A673 (cell line): ENCODE measurements around the gene TAGAP. TPM values are rescaled to one million over a fixed set of nuclear protein-coding genes. Genes with fewer than 3 reads are reported as not detected.

Experiments used
- BruUV-seq: library from RNA; stranded (reverse); fragments of 400-500 nt; replicated peaks from 2 replicates; lab custom pipeline; 2021; lab: Mats Ljungman, UMichigan
- CTCF ChIA-PET: fragments of 300-600 bp; sonication (Branson Sonifier 250); formaldehyde crosslinking; loops from one replicate; lab custom pipeline; 2022; ENCODE audit warnings: antibody characterized with exemption; lab: Charles Lee
- POLR2A ChIA-PET: fragments of 300-600 bp; sonication (Branson Sonifier 250); formaldehyde crosslinking; loops from one replicate; lab custom pipeline; 2022; ENCODE audit warnings: antibody characterized with exemption; ENCODE audit not compliant: low non-redundant PET; lab: Charles Lee
- DNase-seq: peaks from one replicate; pipeline ENCODE4 v3.0.0-alpha.2; 2015; ENCODE audit warnings: low spot score
- H3K27ac ChIP-seq: fragments of 200-600 bp; sonication (generic); 2 replicates; pipeline ENCODE4 v1.5.1; 2016; ENCODE audit warnings: mixed run types, low read depth, mild to moderate bottlenecking, mixed read lengths, antibody characterized with exemption, low read length; ENCODE audit not compliant: poor library complexity, severe bottlenecking
- H3K27me3 ChIP-seq: fragments of 200-600 bp; sonication (generic); replicated peaks from 2 replicates; pipeline ENCODE4 v1.6.1; 2017; ENCODE audit warnings: mixed run types, low read depth, mild to moderate bottlenecking, mixed read lengths, antibody characterized with exemption, low read length; ENCODE audit not compliant: insufficient read depth, poor library complexity
- H3K36me3 ChIP-seq: fragments of 200-600 bp; sonication (generic); 2 replicates; pipeline ENCODE4 v1.6.1; 2016; ENCODE audit warnings: mixed run types, mild to moderate bottlenecking, mixed read lengths, antibody characterized with exemption, low read length; ENCODE audit not compliant: insufficient read depth, poor library complexity, severe bottlenecking
- H3K4me1 ChIP-seq: fragments of 200-600 bp; sonication (generic); 2 replicates; pipeline ENCODE4 v1.6.1; 2017; ENCODE audit warnings: mixed run types, mild to moderate bottlenecking, mixed read lengths, antibody characterized with exemption, low read length; ENCODE audit not compliant: insufficient read depth, poor library complexity, severe bottlenecking
- H3K4me3 ChIP-seq: fragments of 200-600 bp; sonication (generic); 2 replicates; pipeline ENCODE4 v1.5.1; 2016; ENCODE audit warnings: low read depth, mixed run types, mild to moderate bottlenecking, mixed read lengths, low read length; ENCODE audit not compliant: poor library complexity, severe bottlenecking
- H3K9me3 ChIP-seq: fragments of 200-600 bp; sonication (generic); 2 replicates; pipeline ENCODE4 v1.6.1; 2016; ENCODE audit warnings: mixed run types, low read depth, mild to moderate bottlenecking, mixed read lengths, antibody characterized with exemption, low read length; ENCODE audit not compliant: poor library complexity, severe bottlenecking
- CTCF ChIP-seq: fragments of 300-800, 200-600 bp; sonication (generic); conservative IDR thresholded peaks from 2 replicates; pipeline ENCODE4 v1.5.1; 2017; ENCODE audit warnings: low read depth, mild to moderate bottlenecking, antibody characterized with exemption, low read length, moderate library complexity, mixed read lengths
- EZH2 ChIP-seq: fragments of 200-600 bp; sonication (generic); IDR thresholded peaks from 2 replicates; pipeline ENCODE4 v1.6.1; 2017; ENCODE audit warnings: borderline replicate concordance, low read depth, mild to moderate bottlenecking, mixed read lengths, antibody characterized with exemption, low read length; ENCODE audit not compliant: poor library complexity, severe bottlenecking
- intact Hi-C: fragments of 100-400 bp; cut with micrococcal nuclease; formaldehyde crosslinking; loops from one replicate; pipeline ENCODE4 v1.10.0; 2022; ENCODE audit not compliant: unreplicated experiment
- total RNA-seq: library from RNA; stranded (reverse); gene quantifications from 2 replicates; pipeline ENCODE4 v1.2.3, GENCODE V29; 2021

Gene TAGAP
- total RNA-seq, 1 experiment from 2014 or later = not detected

- no peaks in the 10 kb centered on the region for H3K9me3 ChIP-seq
- H3K27ac ChIP-seq = no peak overlapping the region
- no peaks in the 10 kb centered on the region for H3K4me1 ChIP-seq
- ChIA-PET CTCF (no interaction called here), POLR2A (no interaction called here)
- DNase-seq = no peak
- no peaks in the 10 kb centered on the region for H3K36me3 ChIP-seq
- H3K27me3 ChIP-seq = peaks cover 9% of the 10 kb centered on the region
- no peak for TF ChIP-seq CTCF
- no peak for TF ChIP-seq EZH2
- H3K4me3 ChIP-seq = no peak overlapping the region
- BruUV-seq = no TSS peak
- intact Hi-C loops = no loop called here
These were observed 19.7 kb upstream of the TAGAP start for GRCh38 chr6:159064477-159064876.

- Histone ChIP-seq H3K4me1 (no peaks in the 10 kb centered on the region), H3K4me3 (no peak overlapping the region), H3K27me3 (peaks cover 9% of the 10 kb centered on the region), H3K36me3 (no peaks in the 10 kb centered on the region), H3K27ac (no peak overlapping the region), H3K9me3 (no peaks in the 10 kb centered on the region)
- no peak for DNase-seq
- intact Hi-C loops = no loop called here
- BruUV-seq = no TSS peak
- TF ChIP-seq EZH2 (no peak), CTCF (no peak)
- ChIA-PET POLR2A (no interaction called here), CTCF (no interaction called here)
These were observed 18.8 kb upstream of the TAGAP start for GRCh38 chr6:159063549-159063948.

- Histone ChIP-seq H3K9me3 (no peaks in the 10 kb centered on the region), H3K4me1 (no peaks in the 10 kb centered on the region), H3K27ac (no peak overlapping the region), H3K36me3 (no peaks in the 10 kb centered on the region), H3K4me3 (no peak overlapping the region), H3K27me3 (peaks cover 9% of the 10 kb centered on the region)
- POLR2A ChIA-PET = no interaction called here
- TF ChIP-seq CTCF (no peak), EZH2 (no peak)
- no TSS peak for BruUV-seq
- intact Hi-C loops = no loop called here
- CTCF ChIA-PET = no interaction called here
- DNase-seq = no peak
These were observed 18.2 kb upstream of the TAGAP start for GRCh38 chr6:159062976-159063375.
